Measurements from ENCODE around the gene NUBP1.

The NUBP1 gene

GRCh38 chr16:10754941-10755340 lies 11.3 kb downstream of the NUBP1 start:
- Histone ChIP-seq H3K9me3 (ENCODE audit: insufficient read depth, low read depth, low read length) (no peaks in the 10 kb centered on the region), H4K20me1 (ENCODE audit: insufficient read depth, low read length, poor library complexity, severe bottlenecking) (no peaks in the 10 kb centered on the region), H3K4me1 (ENCODE audit: insufficient read depth, low read length, poor library complexity, severe bottlenecking) (no peaks in the 10 kb centered on the region), H2AFZ (ENCODE audit: low read length) (no peak overlapping the region), H3K79me2 (ENCODE audit: insufficient read depth, low read length) (no peaks in the 10 kb centered on the region), H3F3A (ENCODE audit: low read depth) (no peaks in the 10 kb centered on the region), H3K36me3 (ENCODE audit: insufficient read depth, low read length) (no peaks in the 10 kb centered on the region), H3K4me2 (ENCODE audit: low read depth, low read length, poor library complexity, severe bottlenecking) (no peak overlapping the region), H3K9ac (ENCODE audit: low read depth, low read length, poor library complexity, severe bottlenecking) (no peak overlapping the region), H3K9me2 (replicated peaks; ENCODE audit: low read depth, low read length) (no peaks in the 10 kb centered on the region), H3K4me3 (ENCODE audit: low read length, poor library complexity, severe bottlenecking) (no peak overlapping the region), H3K27me3 (ENCODE audit: insufficient read depth, low read length, poor library complexity, severe bottlenecking) (no peaks in the 10 kb centered on the region)
- TF ChIP-seq CTCF (conservative IDR thresholded peaks at IDR 0.05; ENCODE audit: low read length) (no peak), EZH2phosphoT487 (IDR thresholded peaks at IDR 0.05; ENCODE audit: borderline replicate concordance) (no peak)

- Histone ChIP-seq H3K4me1 (ENCODE audit: insufficient read depth, low read length, poor library complexity, severe bottlenecking) (no peaks in the 10 kb centered on the region), H3K9me3 (ENCODE audit: insufficient read depth, low read depth, low read length) (no peaks in the 10 kb centered on the region), H3K36me3 (ENCODE audit: insufficient read depth, low read length) (no peaks in the 10 kb centered on the region), H2AFZ (ENCODE audit: low read length) (no peak overlapping the region), H3K9me2 (replicated peaks; ENCODE audit: low read depth, low read length) (no peaks in the 10 kb centered on the region), H3K27me3 (ENCODE audit: insufficient read depth, low read length, poor library complexity, severe bottlenecking) (no peaks in the 10 kb centered on the region), H3K4me3 (ENCODE audit: low read length, poor library complexity, severe bottlenecking) (no peak overlapping the region), H4K20me1 (ENCODE audit: insufficient read depth, low read length, poor library complexity, severe bottlenecking) (no peaks in the 10 kb centered on the region), H3K9ac (ENCODE audit: low read depth, low read length, poor library complexity, severe bottlenecking) (no peak overlapping the region), H3F3A (ENCODE audit: low read depth) (no peaks in the 10 kb centered on the region), H3K4me2 (ENCODE audit: low read depth, low read length, poor library complexity, severe bottlenecking) (no peak overlapping the region), H3K79me2 (ENCODE audit: insufficient read depth, low read length) (no peaks in the 10 kb centered on the region)
- no peak for TF ChIP-seq CTCF (conservative IDR thresholded peaks at IDR 0.05; ENCODE audit: low read length)
- TF ChIP-seq EZH2phosphoT487 (IDR thresholded peaks at IDR 0.05; ENCODE audit: borderline replicate concordance) = no peak
Observed at GRCh38 chr16:10756574-10756973, 12.9 kb downstream of the NUBP1 start.

GRCh38 chr16:10760858-10761257 lies 17.2 kb downstream of the NUBP1 start:
- TF ChIP-seq CTCF (conservative IDR thresholded peaks at IDR 0.05; ENCODE audit: low read length) = no peak
- TF ChIP-seq EZH2phosphoT487 (IDR thresholded peaks at IDR 0.05; ENCODE audit: borderline replicate concordance) = no peak
- no peak overlapping the region for H3K4me3 ChIP-seq (ENCODE audit: low read length, poor library complexity, severe bottlenecking)
- H3K9me2 ChIP-seq (replicated peaks; ENCODE audit: low read depth, low read length) = no peaks in the 10 kb centered on the region
- H4K20me1 ChIP-seq (ENCODE audit: insufficient read depth, low read length, poor library complexity, severe bottlenecking) = no peaks in the 10 kb centered on the region
- no peaks in the 10 kb centered on the region for H3F3A ChIP-seq (ENCODE audit: low read depth)
- no peak overlapping the region for H3K9ac ChIP-seq (ENCODE audit: low read depth, low read length, poor library complexity, severe bottlenecking)
- H3K4me2 ChIP-seq (ENCODE audit: low read depth, low read length, poor library complexity, severe bottlenecking) = no peak overlapping the region
- no peak overlapping the region for H2AFZ ChIP-seq (ENCODE audit: low read length)
- H3K79me2 ChIP-seq (ENCODE audit: insufficient read depth, low read length) = no peaks in the 10 kb centered on the region
- H3K27me3 ChIP-seq (ENCODE audit: insufficient read depth, low read length, poor library complexity, severe bottlenecking) = no peaks in the 10 kb centered on the region
- no peaks in the 10 kb centered on the region for H3K36me3 ChIP-seq (ENCODE audit: insufficient read depth, low read length)
- H3K4me1 ChIP-seq (ENCODE audit: insufficient read depth, low read length, poor library complexity, severe bottlenecking) = peaks cover 23% of the 10 kb centered on the region
- H3K9me3 ChIP-seq (ENCODE audit: insufficient read depth, low read depth, low read length) = no peaks in the 10 kb centered on the region

Data from Loucy (cell line).